HL-60 (cell line): Measurements from ENCODE around the gene E2F2.

Experiments used
- CTCF ChIP-seq: IDR thresholded peaks from one replicate; pipeline ENCODE4 v1.5.1; 2011; ENCODE audit warnings: low read length, control low read depth, inconsistent platforms; ENCODE audit not compliant: insufficient read depth
- POLR2AphosphoS5 ChIP-seq: IDR thresholded peaks from 2 replicates; pipeline ENCODE4 v1.6.1; 2012; ENCODE audit warnings: low read depth
- SPI1 ChIP-seq: IDR thresholded peaks from 2 replicates; pipeline ENCODE4 v1.6.1; 2012; ENCODE audit warnings: low read depth, mild to moderate bottlenecking, borderline replicate concordance

GRCh38 chr1:23553231-23554126 lies 22.4 kb upstream of the E2F2 start:
- TF ChIP-seq CTCF: no peak
- TF ChIP-seq POLR2AphosphoS5: no peak
- TF ChIP-seq SPI1: no peak
